Calu3 (cell line): ENCODE measurements around the gene MRPS34. TPM values are rescaled to one million over a fixed set of nuclear protein-coding genes. Genes with fewer than 3 reads are reported as not detected.

Experiments used
- BruUV-seq: library from RNA; stranded (reverse); fragments of 400-500 nt; replicated peaks from 2 replicates; lab custom pipeline; 2021; lab: Mats Ljungman, UMichigan
- CTCF ChIA-PET: fragments of 300-600 bp; sonication (Branson Sonifier 250); formaldehyde crosslinking; loops from one replicate; lab custom pipeline; 2022; ENCODE audit warnings: antibody characterized with exemption; lab: Charles Lee
- DNase-seq: peaks from one replicate; pipeline ENCODE4 v3.0.0; 2022
- H3K27ac Mint-ChIP-seq: one replicate; pipeline ENCODE4 v1.8.0; 2022; ENCODE audit warnings: mixed read lengths; ENCODE audit not compliant: unreplicated experiment
- H3K27me3 Mint-ChIP-seq: one replicate; pipeline ENCODE4 v1.8.0; 2022; ENCODE audit warnings: mixed read lengths; ENCODE audit not compliant: unreplicated experiment
- H3K36me3 Mint-ChIP-seq: one replicate; pipeline ENCODE4 v1.8.0; 2022; ENCODE audit warnings: mild to moderate bottlenecking, moderate library complexity, mixed read lengths; ENCODE audit not compliant: insufficient read depth, unreplicated experiment
- H3K4me1 Mint-ChIP-seq: one replicate; pipeline ENCODE4 v1.8.0; 2022; ENCODE audit warnings: mild to moderate bottlenecking, low read depth, mixed read lengths; ENCODE audit not compliant: unreplicated experiment
- H3K4me3 Mint-ChIP-seq: one replicate; pipeline ENCODE4 v1.8.0; 2022; ENCODE audit warnings: mild to moderate bottlenecking, low read depth, moderate library complexity, mixed read lengths; ENCODE audit not compliant: unreplicated experiment
- H3K9me3 Mint-ChIP-seq: one replicate; pipeline ENCODE4 v1.8.0; 2022; ENCODE audit warnings: low read depth, mixed read lengths; ENCODE audit not compliant: unreplicated experiment
- CTCF ChIP-seq: fragments of 200-600 bp; IDR thresholded peaks from one replicate; pipeline ENCODE4 v1.8.0; 2022; ENCODE audit warnings: antibody characterized with exemption; ENCODE audit not compliant: unreplicated experiment
- intact Hi-C: fragments of 100-400 bp; cut with micrococcal nuclease; formaldehyde crosslinking; loops from one replicate; pipeline ENCODE4 v1.10.0; 2022; ENCODE audit not compliant: unreplicated experiment
- total RNA-seq: library from RNA; stranded (reverse); gene quantifications from 2 replicates; pipeline ENCODE4 v1.2.3, GENCODE V29; 2022

Gene MRPS34
- total RNA-seq, 1 experiment from 2014 or later, result 135 TPM

- Mint-ChIP-seq H3K27me3 (no peaks in the 10 kb centered on the region), H3K36me3 (peaks cover 33% of the 10 kb centered on the region), H3K4me1 (no peaks in the 10 kb centered on the region), H3K9me3 (no peaks in the 10 kb centered on the region), H3K27ac (no peak overlapping the region), H3K4me3 (no peak overlapping the region)
- no peak for DNase-seq
- TF ChIP-seq CTCF, result no peak
- CTCF ChIA-PET, result no interaction called here
- intact Hi-C loops, result no loop called here
- no TSS peak for BruUV-seq
Measured at GRCh38 chr16:1741553-1742165, 31.3 kb downstream of the MRPS34 start.

- H3K36me3 Mint-ChIP-seq, result peaks cover 33% of the 10 kb centered on the region
- H3K4me1 Mint-ChIP-seq, result no peaks in the 10 kb centered on the region
- no peak overlapping the region for H3K4me3 Mint-ChIP-seq
- H3K27me3 Mint-ChIP-seq, result no peaks in the 10 kb centered on the region
- no peak overlapping the region for H3K27ac Mint-ChIP-seq
- TF ChIP-seq CTCF, result no peak
- CTCF ChIA-PET, result no interaction called here
- DNase-seq, result no peak
- H3K9me3 Mint-ChIP-seq, result no peaks in the 10 kb centered on the region
- BruUV-seq, result no TSS peak
- intact Hi-C loops, result no loop called here
Measured at GRCh38 chr16:1740781-1741490, 32.0 kb downstream of the MRPS34 start.

- CTCF ChIA-PET, result no interaction called here
- Mint-ChIP-seq H3K9me3 (no peaks in the 10 kb centered on the region), H3K27ac (no peak overlapping the region), H3K36me3 (peaks cover 33% of the 10 kb centered on the region), H3K4me1 (no peaks in the 10 kb centered on the region), H3K27me3 (no peaks in the 10 kb centered on the region), H3K4me3 (no peak overlapping the region)
- BruUV-seq, result no TSS peak
- intact Hi-C loops, result no loop called here
- no peak for TF ChIP-seq CTCF
- no peak for DNase-seq
Measured at GRCh38 chr16:1740234-1740633, 32.7 kb downstream of the MRPS34 start.

- DNase-seq, result no peak
- no TSS peak for BruUV-seq
- Mint-ChIP-seq H3K9me3 (no peaks in the 10 kb centered on the region), H3K27ac (no peak overlapping the region), H3K4me3 (no peak overlapping the region), H3K4me1 (no peaks in the 10 kb centered on the region), H3K36me3 (peaks cover 12% of the 10 kb centered on the region), H3K27me3 (no peaks in the 10 kb centered on the region)
- TF ChIP-seq CTCF, result no peak
- CTCF ChIA-PET, result no interaction called here
- intact Hi-C loops, result no loop called here
Measured at GRCh38 chr16:1734816-1735215, 38.1 kb downstream of the MRPS34 start.
